Measurements from ENCODE around the gene RPTOR.

Gene RPTOR

GRCh38 chr17:80792373-80792781, 247.7 kb downstream of the RPTOR start:
- in situ Hi-C loops (cut with HindIII; ENCODE audit: low sequenced_read_pairs) = no loop called here
- TF ChIP-seq CTCF (IDR thresholded peaks at IDR 0.05; ENCODE audit: low read depth, low read length, missing control alignments) = no peak
- no peak overlapping the region for H3K4me3 ChIP-seq (ENCODE audit: low read depth, low read length)
- no peak for DNase-seq (ENCODE audit: low read depth)

- no peak for DNase-seq (ENCODE audit: low read depth)
- in situ Hi-C loops (cut with HindIII; ENCODE audit: low sequenced_read_pairs) = no loop called here
- no peak overlapping the region for H3K4me3 ChIP-seq (ENCODE audit: low read depth, low read length)
- TF ChIP-seq CTCF (IDR thresholded peaks at IDR 0.05; ENCODE audit: low read depth, low read length, missing control alignments) = no peak
These were observed 248.8 kb downstream of the RPTOR start for GRCh38 chr17:80793421-80793820.

DNA sequence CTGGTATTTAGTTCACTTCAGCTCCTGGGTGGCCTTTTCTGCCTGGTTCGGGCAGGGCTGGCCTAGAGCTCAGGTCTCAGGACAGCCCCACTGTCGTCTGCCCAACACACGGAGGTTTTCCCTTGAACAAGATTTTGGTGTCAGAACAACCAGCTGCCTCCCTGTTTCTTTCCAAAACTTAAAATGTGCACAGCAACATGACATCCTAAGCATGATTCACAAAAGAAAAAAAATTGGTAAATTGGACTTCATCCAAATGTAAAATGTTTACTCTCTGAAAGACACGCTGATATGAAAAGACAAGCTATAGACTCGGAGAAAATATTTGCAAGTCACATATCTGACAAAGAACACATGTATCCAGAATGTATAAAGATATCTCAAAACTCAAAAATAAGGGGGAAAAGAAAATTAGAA, 249.2 kb downstream of the RPTOR start:
- no peak for TF ChIP-seq CTCF (IDR thresholded peaks at IDR 0.05; ENCODE audit: low read depth, low read length, missing control alignments)
- in situ Hi-C loops (cut with HindIII; ENCODE audit: low sequenced_read_pairs) = no loop called here
- no peak for DNase-seq (ENCODE audit: low read depth)

DNA sequence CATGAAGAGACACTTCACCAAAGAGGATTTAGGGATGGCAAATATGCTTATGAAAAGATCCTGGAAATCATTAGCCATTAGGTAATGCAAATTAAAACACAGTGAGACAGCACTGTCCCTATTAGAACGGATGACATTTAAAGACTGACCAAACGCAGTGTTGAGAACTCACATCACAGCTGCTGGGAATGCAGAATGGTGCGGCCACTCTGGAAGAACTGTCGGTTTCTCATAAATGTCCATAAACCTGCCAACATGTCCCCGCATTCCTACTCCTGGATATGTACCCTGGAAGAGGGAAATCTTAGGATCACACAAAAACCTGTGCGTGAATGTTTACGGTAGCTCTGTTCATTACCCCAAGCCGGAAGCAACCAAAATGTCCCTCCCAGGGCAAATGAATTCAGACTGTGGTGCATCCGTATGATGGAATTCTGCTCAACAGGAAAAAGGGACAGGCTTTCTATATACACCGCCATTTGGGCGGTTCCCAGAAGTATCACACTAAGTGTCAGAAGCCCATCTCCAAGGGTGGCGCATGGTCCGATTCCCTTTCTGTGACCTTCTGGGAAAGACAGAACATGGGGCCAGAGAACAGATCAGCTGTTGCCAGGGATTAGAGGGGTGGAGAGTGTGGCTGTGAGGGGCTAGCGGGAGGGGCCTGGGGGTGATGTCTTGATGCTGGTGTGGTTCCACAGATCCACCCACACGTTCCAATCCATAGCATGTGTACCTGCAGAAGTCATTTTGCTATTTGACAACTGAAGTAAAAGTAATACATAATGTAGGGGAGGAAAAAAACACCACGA, 249.8 kb downstream of the RPTOR start:
- TF ChIP-seq CTCF (IDR thresholded peaks at IDR 0.05; ENCODE audit: low read depth, low read length, missing control alignments) = no peak
- H3K4me3 ChIP-seq (ENCODE audit: low read depth, low read length) = no peak overlapping the region
- no peak for DNase-seq (ENCODE audit: low read depth)
- in situ Hi-C loops (cut with HindIII; ENCODE audit: low sequenced_read_pairs) = no loop called here

More for the DNA sequence above, 249.2 kb downstream of the RPTOR start:
- no peak overlapping the region for H3K4me3 ChIP-seq (ENCODE audit: low read depth, low read length)

DNA sequence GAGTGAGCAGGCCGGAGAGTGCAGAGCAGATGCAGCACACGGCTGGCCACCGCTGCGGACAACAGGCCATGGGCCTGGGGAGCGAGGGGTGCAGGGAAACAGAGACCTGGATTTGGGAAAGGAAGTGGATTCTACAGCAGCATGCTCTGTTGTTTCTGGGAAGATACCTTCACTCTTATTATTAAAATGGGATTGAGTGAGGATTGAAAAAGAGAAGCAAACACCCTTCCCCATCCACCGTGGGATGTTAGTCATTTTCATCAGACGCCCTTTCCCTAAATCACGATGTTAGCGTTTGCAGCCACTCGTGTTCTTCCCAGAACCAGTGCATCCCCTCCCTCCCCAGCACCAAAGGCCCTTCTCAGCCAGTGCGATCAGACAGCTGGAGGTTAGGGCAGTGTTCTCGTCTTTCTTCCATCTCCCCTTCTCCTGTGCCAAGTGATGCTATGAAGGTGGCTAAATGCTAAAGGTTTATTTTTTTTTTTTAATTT, 250.5 kb downstream of the RPTOR start:
- in situ Hi-C loops (cut with HindIII; ENCODE audit: low sequenced_read_pairs) = no loop called here
- H3K4me3 ChIP-seq (ENCODE audit: low read depth, low read length) = no peak overlapping the region
- DNase-seq (ENCODE audit: low read depth) = no peak
- TF ChIP-seq CTCF (IDR thresholded peaks at IDR 0.05; ENCODE audit: low read depth, low read length, missing control alignments) = no peak

GRCh38 chr17:80795754-80796153, 251.1 kb downstream of the RPTOR start:
- no peak for DNase-seq (ENCODE audit: low read depth)

More at GRCh38 chr17:80795754-80796153, 251.1 kb downstream of the RPTOR start:
- no peak overlapping the region for H3K4me3 ChIP-seq (ENCODE audit: low read depth, low read length)
- in situ Hi-C loops (cut with HindIII; ENCODE audit: low sequenced_read_pairs) = no loop called here
- no peak for TF ChIP-seq CTCF (IDR thresholded peaks at IDR 0.05; ENCODE audit: low read depth, low read length, missing control alignments)
